Stomach (tissue), 4 donors: ENCODE data around the gene TOGARAM1.

Experiments
- CTCF ChIP-seq, 7 experiments: fragments of 450-650 bp in 4 of 7; fragments of 200-600 bp in 3 of 7; sonication (generic) in 3 of 7; IDR thresholded peaks; one replicate each; pipeline ENCODE4 v1.5.1; 2016 to 2019; ENCODE audit warnings: antibody characterized with exemption in 7 of 7, control low read depth in 2 of 7, mild to moderate bottlenecking in 1 of 7
- POLR2A ChIP-seq, 4 donors: fragments of 450-650 bp; IDR thresholded peaks; one replicate each; pipeline ENCODE4 v1.6.1; 2016; ENCODE audit warnings: antibody characterized with exemption in 4 of 4, control low read depth in 2 of 4, mild to moderate bottlenecking in 1 of 4, moderate library complexity in 1 of 4
- POLR2AphosphoS5 ChIP-seq, 3 donors: sonication (generic); formaldehyde crosslinking; IDR thresholded peaks; one replicate each; pipeline ENCODE4 v1.6.1; 2016; ENCODE audit warnings: antibody characterized with exemption in 3 of 3

- no peak for TF ChIP-seq CTCF (IDR thresholded peaks at IDR 0.05)
- TF ChIP-seq POLR2A (IDR thresholded peaks at IDR 0.05) = no peak
- no peak for TF ChIP-seq POLR2AphosphoS5 (IDR thresholded peaks at IDR 0.05)
These were observed 72.7 kb downstream of the TOGARAM1 start for GRCh38 chr14:45034730-45035129.
